IMR-90 (cell line): Measurements from ENCODE around the gene CDCP1. TPM values are rescaled to one million over a fixed set of nuclear protein-coding genes. Genes with fewer than 3 reads are reported as not detected.

Source experiments
- ATAC-seq: fragments of 200-7000 bp; cut with Tn5 transposase; 2 replicates; pipeline ENCODE4 v1.9.1; 2020; ENCODE audit warnings: low read depth, mild to moderate bottlenecking, moderate library complexity
- BruUV-seq: library from RNA; stranded (reverse); fragments of 400-500 nt; replicated peaks from 2 replicates; lab custom pipeline; 2021; lab: Mats Ljungman, UMichigan
- CTCF ChIA-PET: fragments of 300-600 bp; formaldehyde crosslinking; extraction: SDS; loops from one replicate; lab custom pipeline; 2021; ENCODE audit warnings: antibody characterized with exemption; lab: Yijun Ruan, JAX
- POLR2A ChIA-PET: fragments of 300-600 bp; sonication (Branson Sonifier 250); formaldehyde crosslinking; loops from one replicate; lab custom pipeline; 2022; ENCODE audit warnings: antibody characterized with exemption; ENCODE audit not compliant: unreplicated experiment; lab: Charles Lee
- DNase-seq: peaks from one replicate; pipeline ENCODE4 v3.0.0; 2013
- H2AFZ ChIP-seq: replicated peaks from 2 replicates; pipeline ENCODE3; 2013; ENCODE audit warnings: low read length, mild to moderate bottlenecking; ENCODE audit not compliant: poor library complexity
- H2AK5ac ChIP-seq: 2 replicates; pipeline ENCODE4 v1.6.1; 2013; ENCODE audit warnings: low read depth, low read length, inconsistent platforms
- H2AK9ac ChIP-seq: replicated peaks from 2 replicates; pipeline ENCODE3; 2013; ENCODE audit warnings: mild to moderate bottlenecking, low read depth, low read length, moderate library complexity; ENCODE audit not compliant: poor library complexity
- H2BK120ac ChIP-seq: 2 replicates; pipeline ENCODE4 v1.6.1; 2013; ENCODE audit warnings: low read depth, low read length, inconsistent platforms
- H2BK15ac ChIP-seq: 3 replicates; pipeline ENCODE4 v1.6.1; 2013; ENCODE audit warnings: low read depth, low read length, inconsistent platforms
- H2BK20ac ChIP-seq: 2 replicates; pipeline ENCODE4 v1.6.1; 2013; ENCODE audit warnings: low read depth, mild to moderate bottlenecking, inconsistent platforms, low read length, moderate library complexity
- H2BK5ac ChIP-seq: 2 replicates; pipeline ENCODE4 v1.6.1; 2013; ENCODE audit warnings: mild to moderate bottlenecking, low read depth, low read length, inconsistent platforms; ENCODE audit not compliant: poor library complexity, severe bottlenecking
- H3K14ac ChIP-seq: replicated peaks from 2 replicates; pipeline ENCODE4 v1.6.1; 2013; ENCODE audit warnings: low read depth, low read length, inconsistent platforms
- H3K18ac ChIP-seq: 2 replicates; pipeline ENCODE4 v1.6.1; 2013; ENCODE audit warnings: low read depth, low read length, control low read depth
- H3K23ac ChIP-seq: 2 replicates; pipeline ENCODE4 v1.6.1; 2013; ENCODE audit warnings: low read depth, low read length, inconsistent platforms
- H3K27ac ChIP-seq: 2 replicates; pipeline ENCODE4 v1.5.1; 2013; ENCODE audit warnings: mild to moderate bottlenecking, control low read depth, low read length; ENCODE audit not compliant: insufficient read depth
- H3K27me3 ChIP-seq: 2 replicates; pipeline ENCODE4 v1.6.1; 2013; ENCODE audit warnings: low read length; ENCODE audit not compliant: control insufficient read depth, insufficient read depth
- H3K36me3 ChIP-seq: 2 replicates; pipeline ENCODE4 v1.6.1; 2013; ENCODE audit warnings: low read length, mixed read lengths; ENCODE audit not compliant: control insufficient read depth, insufficient read depth
- H3K4ac ChIP-seq: 2 replicates; pipeline ENCODE4 v1.6.1; 2013; ENCODE audit warnings: low read depth, low read length, inconsistent platforms
- H3K4me1 ChIP-seq: 2 replicates; pipeline ENCODE4 v1.6.1; 2013; ENCODE audit warnings: low read length, mixed read lengths; ENCODE audit not compliant: control insufficient read depth, insufficient read depth
- H3K4me2 ChIP-seq: 2 replicates; pipeline ENCODE4 v1.6.1; 2013; ENCODE audit warnings: low read depth, mild to moderate bottlenecking, control low read depth, low read length, moderate library complexity
- H3K4me3 ChIP-seq: 2 replicates; pipeline ENCODE4 v1.5.1; 2013; ENCODE audit warnings: low read depth, mild to moderate bottlenecking, control low read depth, low read length, moderate library complexity; ENCODE audit not compliant: insufficient read depth
- H3K56ac ChIP-seq: 2 replicates; pipeline ENCODE4 v1.6.1; 2013; ENCODE audit warnings: low read length, inconsistent platforms; ENCODE audit not compliant: insufficient read depth; ENCODE audit errors: extremely low read depth
- H3K79me1 ChIP-seq, 2 experiments: 2 replicates each; pipeline ENCODE4 v1.6.1; 2013; ENCODE audit warnings: low read length in 2 of 2, inconsistent platforms in 1 of 2, low read depth in 1 of 2
- H3K9ac ChIP-seq: 2 replicates; pipeline ENCODE4 v1.6.1; 2013; ENCODE audit warnings: low read depth, low read length, control low read depth
- H3K9me1 ChIP-seq: 2 replicates; pipeline ENCODE4 v1.6.1; 2013; ENCODE audit warnings: low read length, inconsistent platforms; ENCODE audit not compliant: insufficient read depth
- H3K9me3 ChIP-seq: 2 replicates; pipeline ENCODE4 v1.6.1; 2013; ENCODE audit warnings: low read length; ENCODE audit not compliant: control insufficient read depth, insufficient read depth
- H4K20me1 ChIP-seq: 2 replicates; pipeline ENCODE4 v1.6.1; 2013; ENCODE audit warnings: low read length, inconsistent platforms; ENCODE audit not compliant: insufficient read depth
- H4K5ac ChIP-seq: 2 replicates; pipeline ENCODE4 v1.6.1; 2013; ENCODE audit warnings: mild to moderate bottlenecking, low read depth, low read length, control low read depth
- H4K8ac ChIP-seq, 2 experiments: 2 replicates each; pipeline ENCODE4 v1.6.1; 2013; ENCODE audit warnings: low read depth in 2 of 2, low read length in 2 of 2, control low read depth in 1 of 2, inconsistent platforms in 1 of 2
- H4K91ac ChIP-seq: 2 replicates; pipeline ENCODE4 v1.6.1; 2013; ENCODE audit warnings: low read depth, low read length, inconsistent platforms; ENCODE audit not compliant: insufficient read depth
- BHLHE40 ChIP-seq: fragments of 150-350 bp; IDR thresholded peaks from 2 replicates; pipeline ENCODE4 v1.6.1; 2016; ENCODE audit warnings: mild to moderate bottlenecking, low read depth, low read length
- CEBPB ChIP-seq: IDR thresholded peaks from 2 replicates; pipeline ENCODE4 v1.6.1; 2012; ENCODE audit warnings: low read depth, low read length, improper control_type of control experiment
- CHD1 ChIP-seq: IDR thresholded peaks from 2 replicates; pipeline ENCODE4 v1.6.1; 2012; ENCODE audit warnings: low read depth, low read length, improper control_type of control experiment
- FOS ChIP-seq: fragments of 150-350 bp; IDR thresholded peaks from 2 replicates; pipeline ENCODE4 v1.6.1; 2016; ENCODE audit warnings: low read depth, low read length
- MAFK ChIP-seq: IDR thresholded peaks from 2 replicates; pipeline ENCODE4 v1.6.1; 2012; ENCODE audit warnings: low read depth, low read length, improper control_type of control experiment
- MAZ ChIP-seq: IDR thresholded peaks from 2 replicates; pipeline ENCODE4 v1.6.1; 2012; ENCODE audit warnings: low read depth, mild to moderate bottlenecking, low read length, improper control_type of control experiment, moderate library complexity, borderline replicate concordance
- MXI1 ChIP-seq: IDR thresholded peaks from 2 replicates; pipeline ENCODE4 v1.6.1; 2012; ENCODE audit warnings: low read depth, mild to moderate bottlenecking, low read length, moderate library complexity, borderline replicate concordance
- NFE2L2 ChIP-seq: fragments of 150-350 bp; IDR thresholded peaks from 2 replicates; pipeline ENCODE4 v1.6.1; 2016; ENCODE audit warnings: low read depth, mild to moderate bottlenecking, low read length
- POLR2A ChIP-seq: IDR thresholded peaks from 2 replicates; pipeline ENCODE4 v1.6.1; 2012; ENCODE audit warnings: mild to moderate bottlenecking, low read depth, low read length
- RAD21 ChIP-seq: IDR thresholded peaks from 2 replicates; pipeline ENCODE4 v1.6.1; 2012; ENCODE audit warnings: low read length, improper control_type of control experiment
- RCOR1 ChIP-seq: IDR thresholded peaks from 2 replicates; pipeline ENCODE4 v1.6.1; 2012; ENCODE audit warnings: mild to moderate bottlenecking, low read length, improper control_type of control experiment; ENCODE audit not compliant: insufficient replicate concordance
- RFX5 ChIP-seq: IDR thresholded peaks from 2 replicates; pipeline ENCODE4 v1.8.0; 2012; ENCODE audit warnings: low read depth, mild to moderate bottlenecking, low read length, moderate library complexity
- SMC3 ChIP-seq: fragments of 150-350 bp; IDR thresholded peaks from 2 replicates; pipeline ENCODE4 v1.6.1; 2016; ENCODE audit warnings: low read depth, mild to moderate bottlenecking, antibody characterized with exemption, low read length, moderate library complexity
- WGBS, 2 experiments: methylation state at CpG; one replicate each; pipeline versions ENCODE4 v1.1.5 to v1.1.7; 2013; ENCODE audit warnings: missing lambda C conversion rate in 2 of 2; ENCODE audit not compliant: insufficient read length in 1 of 2; ENCODE audit errors: extremely low coverage in 2 of 2; 5-methylcytosine and 5-hydroxymethylcytosine counted together
- dilution Hi-C: fragments of 300-500 bp; cut with HindIII; formaldehyde crosslinking; loops from one replicate; pipeline ENCODE4 v1.14.3; 2018; ENCODE audit warnings: low sequenced_read_pairs; ENCODE audit not compliant: unreplicated experiment
- in situ Hi-C: fragments of 300-500 bp; cut with MboI; formaldehyde crosslinking; loops from 3 replicates; pipeline ENCODE4 v1.14.3; 2019; ENCODE audit warnings: low sequenced_read_pairs, inconsistent platforms, mixed read lengths
- intact Hi-C: fragments of 100-400 bp; cut with micrococcal nuclease; formaldehyde crosslinking; loops from 2 replicates; pipeline ENCODE4 v1.10.0; 2022
- polyA plus RNA-seq, 3 experiments: library from polyadenylated mRNA; depleted of rRNA; stranded (reverse); fragments of >200 nt; gene quantifications; 2 replicates each; pipeline ENCODE4 v1.2.3, GENCODE V29; 2012; ENCODE audit warnings: low replicate concordance in 1 of 3
- total RNA-seq: library from RNA; depleted of rRNA; stranded (reverse); fragments of >200 nt; gene quantifications from 2 replicates; pipeline ENCODE4 v1.2.3, GENCODE V29; 2012
- TF ChIP-seq, protein P1 (sequence below): fragments of 150-350 bp; IDR thresholded peaks from 2 replicates; pipeline ENCODE4 v1.6.1; 2016; ENCODE audit warnings: low read depth, mild to moderate bottlenecking, low read length, moderate library complexity, borderline replicate concordance
- TF ChIP-seq, protein P2 (sequence below): fragments of 150-350 bp; IDR thresholded peaks from 2 replicates; pipeline ENCODE4 v1.6.1; 2017; ENCODE audit warnings: mild to moderate bottlenecking, antibody characterized with exemption, low read length, low read depth
- TF ChIP-seq, protein P3 (sequence below): conservative IDR thresholded peaks from 2 replicates; pipeline ENCODE4 v1.5.1; 2012; ENCODE audit warnings: mild to moderate bottlenecking, low read depth, low read length, improper control_type of control experiment

CDCP1 gene
- total and polyA plus RNA-seq, 2 of the 4 experiments (the other 2 are of a cell fraction): 2.5 to 3.8 TPM

DNA sequence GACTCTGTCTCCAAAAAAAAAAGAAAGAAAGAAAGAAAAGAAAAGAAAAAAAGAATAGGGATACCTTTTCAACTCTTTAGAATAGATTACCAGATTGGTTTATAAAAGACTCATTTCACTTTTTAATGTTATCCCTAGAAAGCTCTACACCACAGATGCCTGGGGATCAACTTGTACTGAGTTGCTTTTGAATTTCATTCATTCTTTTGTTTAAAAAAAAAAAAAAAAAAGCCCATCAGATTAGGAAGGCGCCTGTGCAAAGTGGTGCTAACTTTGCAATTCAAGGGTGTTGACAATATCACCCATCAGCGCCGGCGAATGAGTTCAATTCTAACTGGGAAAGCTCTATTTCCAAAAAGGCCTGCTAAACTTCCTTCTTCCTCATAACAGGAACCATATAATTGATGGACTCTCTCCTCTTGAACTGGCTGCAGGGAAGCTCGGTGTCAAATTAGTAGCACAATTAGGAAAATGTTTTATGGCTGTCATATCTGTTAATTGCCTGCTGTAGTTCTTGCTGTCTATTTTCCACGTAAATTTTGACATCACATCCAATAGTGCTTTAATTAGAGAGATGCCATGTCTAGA is 48.8 kb downstream of the CDCP1 start:
- Histone ChIP-seq H4K91ac (no peak overlapping the region), H4K20me1 (no peaks in the 10 kb centered on the region), H3K9me1 (peaks cover 5% of the 10 kb centered on the region), H3K18ac (no peak overlapping the region), H2AK9ac (no peak overlapping the region), H2BK15ac (no peak overlapping the region), H4K8ac (no peak overlapping the region), H2AFZ (no peak overlapping the region), H3K23ac (no peak overlapping the region), H3K36me3 (no peaks in the 10 kb centered on the region), H3K79me1 (peaks cover 0 to 5% of the 10 kb centered on the region in 2 experiments; a peak in 1 of 4 replicates), H3K4me2 (no peak overlapping the region), H3K27me3 (no peaks in the 10 kb centered on the region), H3K56ac (no peak overlapping the region), H3K14ac (no peak overlapping the region), H3K9ac (no peak overlapping the region), H2BK5ac (no peak overlapping the region), H3K27ac (no peak overlapping the region), H2AK5ac (no peak overlapping the region), H2BK20ac (0 out of 2 replicates have a peak overlapping the region, but pooled peaks have one; percentile 15), H3K4me1 (peaks cover 12% of the 10 kb centered on the region), H2BK120ac (no peak overlapping the region), H4K5ac (no peak overlapping the region), H3K4ac (no peak overlapping the region), H3K4me3 (no peak overlapping the region), H3K9me3 (no peaks in the 10 kb centered on the region)
- BruUV-seq: no TSS peak
- DNase-seq (no peak), ATAC-seq (no peak)
- in situ Hi-C loops: no loop called here
- dilution Hi-C loops: no loop called here
- no peak for TF ChIP-seq RCOR1
- TF ChIP-seq, protein P1, sequence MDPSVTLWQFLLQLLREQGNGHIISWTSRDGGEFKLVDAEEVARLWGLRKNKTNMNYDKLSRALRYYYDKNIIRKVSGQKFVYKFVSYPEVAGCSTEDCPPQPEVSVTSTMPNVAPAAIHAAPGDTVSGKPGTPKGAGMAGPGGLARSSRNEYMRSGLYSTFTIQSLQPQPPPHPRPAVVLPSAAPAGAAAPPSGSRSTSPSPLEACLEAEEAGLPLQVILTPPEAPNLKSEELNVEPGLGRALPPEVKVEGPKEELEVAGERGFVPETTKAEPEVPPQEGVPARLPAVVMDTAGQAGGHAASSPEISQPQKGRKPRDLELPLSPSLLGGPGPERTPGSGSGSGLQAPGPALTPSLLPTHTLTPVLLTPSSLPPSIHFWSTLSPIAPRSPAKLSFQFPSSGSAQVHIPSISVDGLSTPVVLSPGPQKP: no peak
- no peak for TF ChIP-seq MAFK
- TF ChIP-seq BHLHE40: no peak
- TF ChIP-seq RFX5: no peak
- TF ChIP-seq MAZ: no peak
- no peak for TF ChIP-seq MXI1
- TF ChIP-seq RAD21: no peak
- no peak for TF ChIP-seq NFE2L2
- TF ChIP-seq, protein P2, sequence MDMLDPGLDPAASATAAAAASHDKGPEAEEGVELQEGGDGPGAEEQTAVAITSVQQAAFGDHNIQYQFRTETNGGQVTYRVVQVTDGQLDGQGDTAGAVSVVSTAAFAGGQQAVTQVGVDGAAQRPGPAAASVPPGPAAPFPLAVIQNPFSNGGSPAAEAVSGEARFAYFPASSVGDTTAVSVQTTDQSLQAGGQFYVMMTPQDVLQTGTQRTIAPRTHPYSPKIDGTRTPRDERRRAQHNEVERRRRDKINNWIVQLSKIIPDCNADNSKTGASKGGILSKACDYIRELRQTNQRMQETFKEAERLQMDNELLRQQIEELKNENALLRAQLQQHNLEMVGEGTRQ: no peak
- no peak for TF ChIP-seq SMC3
- no peak for TF ChIP-seq CHD1
- no peak for TF ChIP-seq POLR2A
- TF ChIP-seq, protein P3, sequence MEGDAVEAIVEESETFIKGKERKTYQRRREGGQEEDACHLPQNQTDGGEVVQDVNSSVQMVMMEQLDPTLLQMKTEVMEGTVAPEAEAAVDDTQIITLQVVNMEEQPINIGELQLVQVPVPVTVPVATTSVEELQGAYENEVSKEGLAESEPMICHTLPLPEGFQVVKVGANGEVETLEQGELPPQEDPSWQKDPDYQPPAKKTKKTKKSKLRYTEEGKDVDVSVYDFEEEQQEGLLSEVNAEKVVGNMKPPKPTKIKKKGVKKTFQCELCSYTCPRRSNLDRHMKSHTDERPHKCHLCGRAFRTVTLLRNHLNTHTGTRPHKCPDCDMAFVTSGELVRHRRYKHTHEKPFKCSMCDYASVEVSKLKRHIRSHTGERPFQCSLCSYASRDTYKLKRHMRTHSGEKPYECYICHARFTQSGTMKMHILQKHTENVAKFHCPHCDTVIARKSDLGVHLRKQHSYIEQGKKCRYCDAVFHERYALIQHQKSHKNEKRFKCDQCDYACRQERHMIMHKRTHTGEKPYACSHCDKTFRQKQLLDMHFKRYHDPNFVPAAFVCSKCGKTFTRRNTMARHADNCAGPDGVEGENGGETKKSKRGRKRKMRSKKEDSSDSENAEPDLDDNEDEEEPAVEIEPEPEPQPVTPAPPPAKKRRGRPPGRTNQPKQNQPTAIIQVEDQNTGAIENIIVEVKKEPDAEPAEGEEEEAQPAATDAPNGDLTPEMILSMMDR: no peak
- TF ChIP-seq FOS: no peak
- TF ChIP-seq CEBPB: no peak
- intact Hi-C loops: no loop called here
- no CpG with 5 or more reads among the region's 6 CpGs for WGBS, 2 experiments
- POLR2A ChIA-PET: no interaction called here
- CTCF ChIA-PET: interaction anchor here (1.1 kb wide), 1 partner anchor 42 kb away, joined by 3 read pairs; no protein-coding TSS in a partner anchor
